Measurements from ENCODE around the gene SHISA7.
"Not testable (repeated sequence)": the region's sequence is repeated elsewhere in the genome, so short reads cannot be mapped to it uniquely, and the experiment has no call there.

Gene SHISA7

GRCh38 chr19:55408533-55408872 lies 34.6 kb downstream of the SHISA7 start:
- DNase-seq (ENCODE audit: insufficient read length, low spot score) = no peak
- no peak for FAIRE-seq
- no peak for TF ChIP-seq POLR2AphosphoS5 (IDR thresholded peaks at IDR 0.05; ENCODE audit: low read depth, low read length)
- TF ChIP-seq POLR2A (IDR thresholded peaks at IDR 0.05; ENCODE audit: low read depth, low read length) = no peak
- no peak for TF ChIP-seq SPI1 (IDR thresholded peaks at IDR 0.05; ENCODE audit: low read depth, low read length)
- no peak for TF ChIP-seq POU2F2 (IDR thresholded peaks at IDR 0.05; ENCODE audit: low read depth, low read length)
- TF ChIP-seq TAF1 (IDR thresholded peaks at IDR 0.05; ENCODE audit: low read depth, low read length) = no peak
- TF ChIP-seq PAX5 (IDR thresholded peaks at IDR 0.05; ENCODE audit: insufficient read depth, low read length, severe bottlenecking) = no peak

GRCh38 chr19:55407800-55408532 lies 35.1 kb downstream of the SHISA7 start:
- DNase-seq (ENCODE audit: insufficient read length, low spot score) (peak; percentile 96), FAIRE-seq (peak; percentile 96)
- peak; percentile 70 for TF ChIP-seq PAX5 (IDR thresholded peaks at IDR 0.05; ENCODE audit: insufficient read depth, low read length, severe bottlenecking)
- TF ChIP-seq POLR2A (IDR thresholded peaks at IDR 0.05; ENCODE audit: low read depth, low read length) = peak; percentile 73; the same call in 1 of the 2 replicates
- TF ChIP-seq POLR2AphosphoS5 (IDR thresholded peaks at IDR 0.05; ENCODE audit: low read depth, low read length) = peak; percentile 66
- TF ChIP-seq POU2F2 (IDR thresholded peaks at IDR 0.05; ENCODE audit: low read depth, low read length) = peak; percentile 98
- TF ChIP-seq SPI1 (IDR thresholded peaks at IDR 0.05; ENCODE audit: low read depth, low read length) = peak; percentile 75
- peak; percentile 80; the same call in 1 of the 2 replicates for TF ChIP-seq TAF1 (IDR thresholded peaks at IDR 0.05; ENCODE audit: low read depth, low read length)

DNA sequence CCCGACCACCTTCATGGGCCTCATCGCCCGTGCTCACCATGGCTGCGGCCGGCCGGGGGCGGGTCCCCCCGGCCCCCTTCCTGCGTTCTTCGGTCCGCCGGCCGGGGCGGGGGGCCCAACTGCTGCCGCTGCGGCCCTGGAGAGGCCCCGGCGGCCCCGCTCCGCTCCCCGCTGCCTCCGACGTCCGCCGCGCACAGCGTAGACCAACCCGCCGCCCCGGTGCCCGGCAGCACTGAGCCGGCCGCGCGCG lies 35.6 kb downstream of the SHISA7 start, which contains the start of gene UBE2S:
Gene UBE2S (minus strand): TSS at position 239 of the 250 bp plus-strand sequence. CDS start 199 bp downstream, at position 40.
- TF ChIP-seq POLR2AphosphoS5 (IDR thresholded peaks at IDR 0.05; ENCODE audit: low read depth, low read length) (peak; percentile 95), POU2F2 (IDR thresholded peaks at IDR 0.05; ENCODE audit: low read depth, low read length) (peak; percentile 55; the same call in 1 of the 2 replicates), POLR2A (IDR thresholded peaks at IDR 0.05; ENCODE audit: low read depth, low read length) (peak; percentile 97)
- FAIRE-seq; DNase-seq (ENCODE audit: insufficient read length, low spot score): not testable (repeated sequence)

- no peak for DNase-seq (ENCODE audit: insufficient read length, low spot score)
- TF ChIP-seq PAX5 (IDR thresholded peaks at IDR 0.05; ENCODE audit: insufficient read depth, low read length, severe bottlenecking) (no peak), POLR2AphosphoS5 (IDR thresholded peaks at IDR 0.05; ENCODE audit: low read depth, low read length) (no peak), POLR2A (IDR thresholded peaks at IDR 0.05; ENCODE audit: low read depth, low read length) (no peak), TAF1 (IDR thresholded peaks at IDR 0.05; ENCODE audit: low read depth, low read length) (no peak), SPI1 (IDR thresholded peaks at IDR 0.05; ENCODE audit: low read depth, low read length) (no peak), POU2F2 (IDR thresholded peaks at IDR 0.05; ENCODE audit: low read depth, low read length) (no peak)
- FAIRE-seq = no peak
Measured at GRCh38 chr19:55406826-55407549, 36.1 kb downstream of the SHISA7 start.

DNA sequence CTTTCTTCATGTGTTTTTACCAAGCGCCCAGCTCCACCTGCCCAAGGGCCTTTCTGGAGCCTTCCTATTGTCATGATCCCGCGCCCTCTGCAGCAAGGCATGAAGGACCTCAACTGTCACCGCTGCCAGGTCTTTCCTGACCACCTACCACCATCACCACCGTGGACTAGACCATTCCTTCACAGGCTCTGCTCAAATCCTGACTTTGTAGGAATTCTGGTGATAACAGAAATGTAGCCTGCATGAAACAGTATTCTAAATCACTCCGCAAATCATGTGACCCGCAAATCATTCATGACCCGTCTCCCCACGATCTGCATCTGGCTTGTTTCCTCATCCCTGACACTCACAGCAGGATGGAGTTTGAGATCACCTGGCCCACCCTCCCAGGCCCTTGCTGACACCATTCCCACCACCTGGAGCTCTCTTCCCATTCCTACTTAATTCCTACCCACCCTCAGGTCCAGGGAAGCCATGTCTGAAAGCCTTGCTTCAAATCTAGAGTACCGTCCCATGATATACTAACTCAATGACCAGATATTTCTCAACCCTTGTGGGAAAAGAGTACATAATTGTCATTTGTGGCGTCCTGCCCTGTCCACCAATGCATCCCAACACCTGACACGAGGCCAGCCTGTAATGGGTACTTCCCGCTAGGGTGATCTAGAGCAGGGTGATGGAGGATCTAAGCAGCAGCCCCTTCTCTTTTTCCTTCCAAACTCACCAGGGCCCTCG lies 36.8 kb downstream of the SHISA7 start:
- FAIRE-seq = no peak
- no peak for DNase-seq (ENCODE audit: insufficient read length, low spot score)
- TF ChIP-seq POU2F2 (IDR thresholded peaks at IDR 0.05; ENCODE audit: low read depth, low read length) (no peak), POLR2A (IDR thresholded peaks at IDR 0.05; ENCODE audit: low read depth, low read length) (no peak), PAX5 (IDR thresholded peaks at IDR 0.05; ENCODE audit: insufficient read depth, low read length, severe bottlenecking) (no peak), SPI1 (IDR thresholded peaks at IDR 0.05; ENCODE audit: low read depth, low read length) (no peak), TAF1 (IDR thresholded peaks at IDR 0.05; ENCODE audit: low read depth, low read length) (no peak), POLR2AphosphoS5 (IDR thresholded peaks at IDR 0.05; ENCODE audit: low read depth, low read length) (no peak)

GRCh38 chr19:55405638-55406037 lies 37.5 kb downstream of the SHISA7 start:
- TF ChIP-seq PAX5 (IDR thresholded peaks at IDR 0.05; ENCODE audit: insufficient read depth, low read length, severe bottlenecking) (no peak), TAF1 (IDR thresholded peaks at IDR 0.05; ENCODE audit: low read depth, low read length) (no peak)
- DNase-seq (ENCODE audit: insufficient read length, low spot score) (no peak), FAIRE-seq (no peak)

DNA sequence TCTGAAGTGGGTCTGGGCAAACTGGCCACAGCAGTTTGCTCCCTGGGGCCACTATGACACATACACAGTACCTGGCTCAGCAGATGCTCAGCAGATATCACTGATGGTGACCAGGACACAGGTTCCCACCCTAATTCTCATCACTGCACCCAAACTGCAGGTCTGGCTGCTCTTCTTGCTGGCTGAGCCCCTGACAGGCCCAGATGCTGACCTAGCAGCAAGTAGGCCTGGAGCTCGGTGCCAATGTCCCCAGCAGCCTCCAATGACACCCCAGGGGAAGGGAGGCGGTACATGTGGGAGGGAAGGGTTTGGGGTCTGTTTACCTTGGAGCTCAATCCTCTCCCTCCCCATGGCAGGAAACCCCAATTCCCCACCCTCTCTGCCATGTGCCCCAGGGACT lies 40.6 kb downstream of the SHISA7 start:
- TF ChIP-seq POLR2A (IDR thresholded peaks at IDR 0.05; ENCODE audit: low read depth, low read length) (no peak; the same call in 1 of the 2 replicates), SPI1 (IDR thresholded peaks at IDR 0.05; ENCODE audit: low read depth, low read length) (no peak), POU2F2 (IDR thresholded peaks at IDR 0.05; ENCODE audit: low read depth, low read length) (no peak), PAX5 (IDR thresholded peaks at IDR 0.05; ENCODE audit: insufficient read depth, low read length, severe bottlenecking) (no peak), POLR2AphosphoS5 (IDR thresholded peaks at IDR 0.05; ENCODE audit: low read depth, low read length) (no peak; the same call in 1 of the 2 replicates), TAF1 (IDR thresholded peaks at IDR 0.05; ENCODE audit: low read depth, low read length) (no peak)
- FAIRE-seq (no peak), DNase-seq (ENCODE audit: insufficient read length, low spot score) (no peak)

DNA sequence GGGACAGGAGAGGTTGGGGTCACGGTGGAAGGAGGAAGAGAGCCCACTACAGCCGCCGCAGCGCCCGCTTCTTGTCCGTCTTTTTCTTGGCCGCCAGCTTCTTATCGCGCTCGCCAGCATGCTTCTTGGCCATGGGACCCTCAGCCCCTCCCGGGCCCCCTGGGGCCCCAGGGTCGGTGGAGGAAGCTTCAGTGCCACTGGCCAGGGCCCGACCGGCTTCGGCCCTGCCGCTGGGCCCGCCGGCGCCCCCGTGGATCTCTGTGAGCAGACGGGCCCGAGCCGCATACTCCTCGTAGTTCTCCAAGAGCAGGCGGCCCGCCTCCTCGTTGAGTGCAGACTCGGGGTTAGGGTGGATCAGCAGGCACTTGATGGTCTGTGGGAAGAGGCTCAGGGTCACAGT lies 41.7 kb downstream of the SHISA7 start:
- not testable (repeated sequence) for FAIRE-seq; DNase-seq (ENCODE audit: insufficient read length, low spot score)

DNA sequence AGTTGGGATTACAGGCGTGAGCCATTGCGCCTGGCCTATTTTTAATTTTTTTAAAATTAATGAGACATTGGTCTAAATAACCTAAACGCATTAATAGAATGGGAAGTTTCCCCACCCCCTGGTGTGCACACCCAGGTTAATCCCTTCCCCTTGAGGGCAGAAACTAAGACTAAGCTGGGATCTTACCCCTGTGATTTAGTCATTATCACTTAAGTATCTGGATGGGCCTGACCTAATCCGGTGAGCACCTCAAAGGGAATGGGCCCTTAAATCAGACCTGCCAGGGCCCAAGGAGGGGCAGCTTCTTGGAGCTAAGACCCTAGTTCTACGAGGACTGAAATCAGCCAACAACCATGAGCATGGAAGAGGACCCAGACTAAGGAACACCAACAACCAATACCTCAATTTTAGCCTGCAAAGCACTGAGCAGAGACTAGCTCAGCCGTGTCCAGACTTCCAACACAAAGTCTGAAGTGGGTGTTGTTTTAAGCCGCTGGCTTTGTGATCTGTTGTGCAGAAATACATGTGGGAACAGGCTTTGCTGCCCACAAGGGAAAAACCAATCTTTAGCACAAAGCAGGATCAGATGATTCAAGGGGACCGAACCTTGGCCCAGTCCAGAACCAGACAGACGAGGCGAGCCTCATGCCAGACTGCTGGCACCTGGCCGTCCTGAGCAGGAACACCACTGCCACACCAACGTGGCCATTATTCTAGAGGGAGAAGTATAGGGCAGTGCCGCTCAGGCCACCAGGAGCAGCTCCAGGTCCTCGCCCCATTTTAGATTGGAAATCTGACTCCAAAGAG lies 42.6 kb downstream of the SHISA7 start:
- no peak; the same call in none of the 2 replicates for TF ChIP-seq POLR2AphosphoS5 (IDR thresholded peaks at IDR 0.05; ENCODE audit: low read depth, low read length)
- TF ChIP-seq POLR2A (IDR thresholded peaks at IDR 0.05; ENCODE audit: low read depth, low read length) = peak; percentile 45; the same call in 1 of the 2 replicates
- FAIRE-seq (no peak), DNase-seq (ENCODE audit: insufficient read length, low spot score) (no peak)
